ENCODE data around the gene AKAIN1. TPM values are rescaled to one million over a fixed set of nuclear protein-coding genes. Genes with fewer than 3 reads are reported as not detected.

AKAIN1 gene
- total RNA-seq, 1 experiment from 2014 or later: not detected

- no peak for DNase-seq (ENCODE audit: low read depth)
These were observed 103.2 kb downstream of the AKAIN1 start for GRCh38 chr18:5093902-5094301.

Other genes starting within 250 kb of the AKAIN1 start
- gene ZBTB14, start 98.5 kb upstream of the AKAIN1 start, total RNA-seq (2014; rRNA removed; shearing (Covaris generic)): 11.4 and 11.7 TPM in 2 replicates

All from M059J (cell line).